Hematopoietic multipotent progenitor cell treated with erythropoietin and hydrocortisone succinate and interleukin-3 and kit ligand, for 6 days (in vitro differentiated cells): ENCODE data around the gene RGS19.
"Not testable (repeated sequence)": the region's sequence is repeated elsewhere in the genome, so short reads cannot be mapped to it uniquely, and the experiment has no call there.

Experiments
- DNase-seq: peaks from one replicate; pipeline ENCODE4 v3.0.0-alpha.2; 2015

RGS19 gene

DNA sequence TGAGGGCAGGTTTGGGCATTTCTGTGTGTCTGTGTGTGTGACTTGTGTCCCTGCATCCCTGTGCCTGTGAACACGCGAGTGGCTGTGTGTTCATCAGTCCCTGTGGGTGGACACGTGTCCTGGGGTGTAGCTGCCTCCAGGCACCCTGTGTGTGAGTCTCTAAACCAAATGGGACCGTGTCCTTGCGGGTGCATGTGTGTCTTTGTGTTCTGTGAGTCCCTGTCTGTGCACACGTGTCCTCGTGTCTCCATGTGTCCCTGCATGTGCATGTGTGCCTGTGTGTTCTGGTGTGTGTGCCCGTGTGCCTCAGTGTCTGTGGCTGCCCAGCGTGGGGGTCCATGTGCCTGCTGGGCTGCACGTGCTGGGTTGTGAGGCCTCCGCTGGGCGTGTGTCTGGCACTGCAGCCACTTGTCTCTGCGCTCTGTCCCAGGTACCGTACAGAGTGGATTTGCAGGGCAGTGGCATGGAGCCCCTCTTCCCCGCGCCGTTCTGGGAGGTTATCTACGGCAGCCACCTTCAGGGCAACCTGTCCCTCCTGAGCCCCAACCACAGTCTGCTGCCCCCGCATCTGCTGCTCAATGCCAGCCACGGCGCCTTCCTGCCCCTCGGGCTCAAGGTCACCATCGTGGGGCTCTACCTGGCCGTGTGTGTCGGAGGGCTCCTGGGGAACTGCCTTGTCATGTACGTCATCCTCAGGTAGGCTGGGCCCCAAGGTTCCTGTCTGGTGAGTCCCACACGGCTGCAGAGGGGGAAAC, 13.1 kb upstream of the RGS19 start:
- DNase-seq, result no peak

DNA sequence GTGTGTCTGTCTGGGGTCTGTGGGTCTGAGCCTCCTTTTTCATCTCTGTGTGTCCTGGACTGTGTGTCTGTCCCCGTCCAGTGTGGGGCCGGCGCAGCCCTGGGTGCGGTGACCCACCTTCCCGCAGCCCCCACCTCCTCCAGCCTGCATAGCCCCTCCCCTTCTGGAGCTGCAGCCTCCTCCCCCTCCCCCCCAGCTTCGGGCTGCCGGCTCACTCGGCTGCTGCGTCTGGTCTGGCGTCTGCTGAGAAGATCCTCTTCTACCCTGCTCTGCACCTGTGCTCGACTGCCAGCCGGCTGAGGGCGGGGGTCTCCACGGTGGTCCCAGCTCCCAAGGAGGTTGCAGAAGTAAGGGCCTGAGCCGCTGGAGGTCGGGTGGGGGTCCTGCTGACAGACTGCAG, 12.5 kb upstream of the RGS19 start:
- DNase-seq, result no peak

DNA sequence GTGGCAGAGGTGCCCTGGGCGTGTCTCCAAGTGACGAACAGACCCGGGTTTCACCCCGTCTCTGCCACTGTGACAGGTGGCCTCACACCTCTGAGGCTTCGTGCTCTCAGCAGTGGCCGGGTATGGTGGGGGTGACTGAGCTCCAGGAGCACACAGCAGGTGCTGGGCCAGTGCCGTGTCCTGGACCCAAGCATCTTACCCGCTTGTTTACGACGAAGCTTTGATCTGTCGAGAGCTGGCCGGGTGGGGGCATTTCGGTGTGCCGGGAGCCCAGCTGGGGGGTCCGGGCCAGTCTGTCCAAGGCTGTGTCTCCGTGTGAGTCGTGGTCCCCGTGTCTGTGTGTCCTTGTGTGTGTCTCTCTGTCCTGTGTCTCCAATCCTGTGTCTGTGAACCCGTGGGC, 12.0 kb upstream of the RGS19 start:
- DNase-seq, result no peak

DNA sequence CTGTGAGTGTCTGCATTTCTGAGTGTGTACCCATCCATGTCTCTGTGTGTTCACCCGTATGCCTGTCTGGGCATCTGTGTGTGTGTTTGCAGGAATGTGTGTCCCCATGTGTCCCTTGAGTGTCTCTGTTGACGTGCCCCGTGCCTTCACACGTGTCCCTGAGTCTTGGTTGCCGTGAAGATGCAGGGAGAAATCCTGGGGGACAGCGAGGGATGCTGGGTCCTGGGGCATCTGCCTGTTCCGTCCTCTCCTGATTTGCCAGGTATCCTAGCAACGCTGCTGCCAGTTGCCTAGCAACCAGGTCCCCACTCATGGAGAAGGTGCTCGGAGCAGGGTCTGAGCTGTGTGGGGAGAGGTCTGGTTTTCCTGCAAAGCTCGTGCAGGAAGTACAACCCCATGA, 10.8 kb upstream of the RGS19 start:
- no peak for DNase-seq

DNA sequence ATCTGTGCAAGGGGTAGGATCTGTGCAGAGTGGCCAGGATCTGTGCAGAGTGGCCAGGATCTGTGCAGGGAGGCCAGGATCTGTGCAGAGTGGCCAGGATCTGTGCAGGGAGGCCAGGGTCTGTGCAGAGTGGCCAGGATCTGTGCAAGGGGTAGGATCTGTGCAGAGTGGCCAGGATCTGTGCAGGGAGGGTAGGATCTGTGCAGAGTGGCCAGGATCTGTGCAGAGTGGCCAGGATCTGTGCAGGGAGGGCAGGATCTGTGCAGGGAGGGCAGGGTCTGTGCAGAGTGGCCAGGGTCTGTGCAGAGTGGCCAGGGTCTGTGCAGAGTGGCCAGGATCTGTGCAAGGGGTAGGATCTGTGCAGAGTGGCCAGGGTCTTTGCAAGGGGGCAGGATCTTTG, 9.3 kb upstream of the RGS19 start:
- not testable (repeated sequence) for DNase-seq

DNA sequence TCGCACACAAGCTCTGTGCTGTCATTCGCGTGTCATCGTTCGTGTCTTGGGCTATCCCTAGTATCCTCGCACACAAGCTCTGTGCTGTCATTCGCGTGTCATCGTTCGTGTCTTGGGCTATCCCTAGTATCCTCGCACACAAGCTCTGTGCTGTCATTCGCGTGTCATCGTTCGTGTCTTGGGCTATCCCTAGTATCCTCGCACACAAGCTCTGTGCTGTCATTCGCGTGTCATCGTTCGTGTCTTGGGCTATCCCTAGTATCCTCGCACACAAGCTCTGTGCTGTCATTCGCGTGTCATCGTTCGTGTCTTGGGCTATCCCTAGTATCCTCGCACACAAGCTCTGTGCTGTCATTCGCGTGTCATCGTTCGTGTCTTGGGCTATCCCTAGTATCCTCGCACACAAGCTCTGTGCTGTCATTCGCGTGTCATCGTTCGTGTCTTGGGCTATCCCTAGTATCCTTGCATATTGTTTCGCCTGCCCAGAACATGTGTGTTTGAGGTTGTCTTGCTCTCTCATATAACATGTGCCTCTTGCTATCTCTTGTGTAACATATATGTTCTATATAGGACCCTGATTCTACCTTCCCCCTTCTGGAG, 8.0 kb upstream of the RGS19 start:
- not testable (repeated sequence) for DNase-seq

DNA sequence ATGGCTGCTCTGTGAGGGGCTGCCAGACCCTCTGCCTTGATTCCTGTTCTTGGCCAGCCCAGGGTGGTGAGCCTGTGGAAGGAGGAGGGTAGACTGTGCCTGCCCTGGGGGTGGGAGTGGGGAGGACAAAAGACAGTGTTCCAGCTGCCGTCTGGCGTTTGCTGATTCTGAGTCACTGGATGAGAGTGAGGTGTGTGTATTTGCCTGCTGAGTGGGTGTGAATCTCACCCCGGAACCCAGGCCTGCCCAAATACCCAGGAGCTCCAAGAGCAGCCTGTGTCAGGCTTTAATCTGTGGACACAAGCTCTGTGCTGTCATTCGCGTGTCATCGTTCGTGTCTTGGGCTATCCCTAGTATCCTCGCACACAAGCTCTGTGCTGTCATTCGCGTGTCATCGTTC, 7.5 kb upstream of the RGS19 start:
- DNase-seq, result no peak

DNA sequence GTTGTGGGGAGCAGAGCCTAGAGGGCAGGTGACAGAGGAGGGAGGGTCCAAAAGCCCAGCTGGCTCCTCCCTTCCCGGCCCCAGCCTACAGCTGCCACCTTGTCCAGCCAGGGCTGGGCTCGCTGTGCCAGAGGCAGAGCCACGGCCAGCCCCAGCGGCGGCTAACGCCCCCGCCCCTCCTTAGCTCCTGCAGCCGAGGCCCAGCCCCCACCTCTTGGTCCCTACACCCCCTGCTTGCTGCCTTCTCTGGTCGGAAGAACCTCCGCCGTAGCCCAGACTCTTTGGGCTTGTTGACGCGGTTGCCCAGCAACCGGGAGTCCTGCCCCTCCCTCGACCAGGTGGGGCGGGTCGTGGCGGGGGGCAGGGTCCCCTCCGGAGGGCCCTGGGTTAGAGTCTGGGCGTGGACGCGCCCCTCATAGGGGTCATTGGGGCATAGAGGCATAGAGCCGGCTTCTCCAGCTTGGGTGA, 5.4 kb upstream of the RGS19 start:
- no peak for DNase-seq

DNA sequence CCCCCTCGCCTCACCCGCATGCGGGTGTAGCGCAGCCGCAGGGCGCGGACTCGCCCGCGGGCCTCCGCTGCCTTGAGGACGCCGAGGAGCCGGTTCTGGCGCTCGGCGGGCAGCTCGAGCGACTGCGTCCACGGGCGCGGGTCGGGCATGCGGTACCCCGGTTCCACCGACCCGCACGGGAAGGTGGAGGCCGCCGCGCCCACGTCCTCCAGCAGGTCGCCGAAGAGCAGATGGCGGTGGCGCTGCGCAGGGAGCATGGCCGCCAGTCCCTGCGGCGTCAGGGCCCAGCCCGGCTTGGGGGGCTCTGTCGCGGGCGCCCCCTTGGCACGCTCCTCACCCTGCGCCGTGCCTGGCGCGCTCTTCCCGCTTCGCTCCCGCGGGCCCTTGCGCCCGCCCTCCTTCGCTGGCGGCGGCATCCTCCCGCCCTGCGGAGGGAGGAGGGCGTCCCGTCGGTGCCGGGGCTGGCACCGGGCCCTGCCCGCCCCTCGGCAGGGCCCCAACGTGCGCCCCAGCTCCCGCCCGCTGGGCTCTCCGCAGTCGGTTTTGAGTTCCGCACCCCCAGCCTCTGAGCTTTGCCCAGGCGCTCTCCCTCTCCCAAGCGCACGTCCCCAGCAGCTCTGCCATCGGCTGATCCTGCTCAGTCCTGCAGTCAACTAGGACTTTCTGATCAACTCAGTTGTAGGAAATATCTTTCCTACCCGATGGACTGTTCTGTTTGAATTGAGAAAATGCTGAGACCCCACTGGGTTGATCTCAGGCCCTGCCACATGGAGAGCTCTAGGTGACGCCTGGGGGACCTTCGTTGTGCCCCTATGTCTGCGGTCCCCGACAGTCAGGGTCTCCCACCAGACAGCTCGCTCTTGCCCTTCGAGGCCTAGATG, 4.7 kb upstream of the RGS19 start, which contains the start of gene LKAAEAR1:
TSS of gene LKAAEAR1 (minus strand) at position 595 of the 881 bp plus-strand sequence. CDS start at position 416, 179 bp downstream.
- DNase-seq, result no peak

DNA sequence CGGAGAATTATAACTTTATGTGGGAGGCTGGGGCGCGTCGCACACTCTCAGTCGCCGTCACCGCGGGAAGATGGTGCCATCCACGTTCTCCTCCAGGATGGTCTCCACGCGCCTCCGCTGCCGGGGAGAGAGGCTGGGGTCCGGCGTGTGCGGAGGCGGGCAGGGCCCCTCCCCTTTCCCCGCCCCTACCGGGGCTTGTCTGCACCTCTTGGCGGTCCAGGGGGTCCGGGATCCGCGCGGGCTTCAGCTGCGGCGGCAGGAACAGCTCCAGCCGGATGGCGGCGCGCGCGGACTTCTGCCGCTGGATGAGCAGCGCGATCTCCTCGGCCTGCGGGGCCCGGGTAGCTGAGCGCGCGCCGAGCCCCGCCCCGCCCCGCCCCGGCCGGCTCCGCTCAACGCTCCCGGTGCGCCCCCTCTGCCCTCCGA, 4.1 kb upstream of the RGS19 start:
- DNase-seq, result peak; percentile 77

DNA sequence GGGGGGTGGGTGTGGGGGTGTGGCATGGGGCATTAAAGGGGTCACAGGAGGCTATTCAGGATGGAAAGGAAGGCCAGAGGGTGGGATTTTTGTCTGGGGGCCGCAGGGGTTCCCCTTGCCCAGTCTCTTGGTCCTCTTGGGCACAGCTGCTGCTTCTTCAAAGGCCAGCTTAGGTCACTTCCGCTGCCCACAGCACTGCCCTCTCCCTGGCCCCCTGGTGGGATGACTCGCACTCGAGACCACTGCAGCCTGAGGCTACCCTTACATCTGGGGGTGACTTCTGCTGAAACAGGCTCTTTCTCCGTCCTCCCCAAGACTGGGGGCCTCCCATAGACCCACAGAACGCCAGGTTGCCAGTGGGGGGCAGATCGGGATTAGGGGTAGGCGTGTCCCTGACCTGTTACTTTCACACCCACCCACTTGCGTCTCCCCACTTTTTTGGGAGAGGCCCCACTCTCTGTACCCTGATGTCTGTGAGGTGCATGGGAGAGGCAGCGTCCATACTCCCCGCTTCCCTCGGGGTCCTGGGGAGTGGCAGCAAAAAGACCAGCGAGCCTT, 3.6 kb upstream of the RGS19 start:
- no peak for DNase-seq

DNA sequence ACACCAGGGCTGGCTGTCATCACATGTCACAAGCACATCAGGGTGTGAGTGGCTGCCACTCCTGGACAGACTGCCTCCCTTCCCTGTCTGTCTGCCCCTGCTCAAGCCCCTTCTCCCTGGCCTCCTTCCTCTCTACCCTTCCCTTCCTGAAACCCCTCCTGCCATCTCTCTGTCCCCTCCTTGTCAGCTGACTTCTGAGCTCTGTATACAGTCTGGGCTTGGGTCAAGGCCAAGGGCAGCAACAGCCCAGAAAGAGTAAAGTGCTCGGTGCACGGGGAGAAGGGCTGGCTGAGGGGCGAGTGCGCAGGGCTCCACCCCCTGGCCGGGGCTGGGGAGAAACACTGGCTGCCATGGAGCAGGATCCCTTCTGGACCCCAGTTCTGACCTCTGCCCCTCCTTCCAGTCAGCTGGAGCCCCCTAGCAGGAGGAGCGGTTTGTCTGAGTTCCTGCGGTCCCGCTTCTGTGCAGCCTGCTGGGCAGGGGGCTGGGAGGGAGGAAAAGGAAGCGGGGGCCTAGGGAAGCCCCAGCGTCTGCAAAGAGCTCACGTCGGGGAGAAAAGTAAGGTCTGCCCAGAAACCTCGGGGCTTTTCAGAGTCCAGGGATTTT, 2.9 kb upstream of the RGS19 start:
- DNase-seq, result no peak

DNA sequence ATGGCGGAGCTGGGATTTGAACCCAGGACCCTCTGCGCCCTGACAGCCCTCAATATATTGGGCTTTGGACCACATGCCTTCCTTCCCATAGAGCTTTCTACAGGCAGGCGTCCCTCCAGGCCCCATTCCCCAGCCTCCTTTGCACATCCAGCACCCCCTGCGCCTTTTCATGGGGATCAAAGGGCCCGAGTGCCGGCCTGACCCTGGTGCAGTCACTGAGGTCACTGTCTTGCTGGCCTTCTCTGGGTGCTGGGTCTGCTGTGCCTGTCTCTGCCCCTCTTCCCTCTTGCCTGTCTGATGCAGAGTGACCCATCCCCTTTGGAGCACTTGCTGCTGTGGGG, 2.3 kb upstream of the RGS19 start:
- no peak for DNase-seq

DNA sequence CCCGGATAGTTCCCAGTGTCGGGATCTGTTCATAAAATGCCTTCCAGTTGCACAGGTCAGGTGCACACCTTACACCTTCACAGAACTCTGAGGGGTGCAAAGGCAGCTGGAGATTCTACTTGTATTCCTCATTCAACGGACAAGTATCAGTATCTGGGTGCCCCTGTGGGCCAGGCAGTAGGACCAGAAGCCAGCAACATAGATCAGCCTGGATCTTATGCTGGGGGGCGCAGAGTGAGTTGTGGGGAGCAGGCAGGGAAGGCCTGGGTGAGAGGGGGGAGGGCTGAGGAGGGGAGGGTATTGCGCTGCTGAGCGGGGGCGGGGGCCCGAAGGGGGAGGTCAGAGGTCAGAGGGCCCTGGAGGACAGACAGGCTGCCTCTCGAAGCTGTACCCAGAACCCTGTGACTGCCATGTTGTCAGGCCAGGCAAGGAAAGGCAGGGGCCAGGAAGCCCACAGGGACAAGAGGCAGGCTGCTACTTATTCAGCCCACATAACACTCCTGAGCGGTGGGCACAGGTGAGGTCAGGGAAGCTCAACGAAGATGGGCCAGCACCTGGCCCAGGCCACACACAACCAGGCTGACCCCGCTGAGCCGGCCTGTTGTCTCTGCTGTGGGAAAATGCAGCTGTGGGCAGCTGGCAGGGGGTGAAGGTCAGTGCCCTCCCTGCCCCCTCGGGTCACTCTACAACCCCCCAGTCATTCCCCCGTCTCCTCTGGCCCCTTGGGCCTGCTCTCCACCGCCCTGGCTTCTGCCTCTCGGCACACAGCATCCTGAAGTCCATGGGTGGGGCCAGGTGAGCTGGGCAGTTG, 1.7 kb upstream of the RGS19 start:
- DNase-seq, result no peak

DNA sequence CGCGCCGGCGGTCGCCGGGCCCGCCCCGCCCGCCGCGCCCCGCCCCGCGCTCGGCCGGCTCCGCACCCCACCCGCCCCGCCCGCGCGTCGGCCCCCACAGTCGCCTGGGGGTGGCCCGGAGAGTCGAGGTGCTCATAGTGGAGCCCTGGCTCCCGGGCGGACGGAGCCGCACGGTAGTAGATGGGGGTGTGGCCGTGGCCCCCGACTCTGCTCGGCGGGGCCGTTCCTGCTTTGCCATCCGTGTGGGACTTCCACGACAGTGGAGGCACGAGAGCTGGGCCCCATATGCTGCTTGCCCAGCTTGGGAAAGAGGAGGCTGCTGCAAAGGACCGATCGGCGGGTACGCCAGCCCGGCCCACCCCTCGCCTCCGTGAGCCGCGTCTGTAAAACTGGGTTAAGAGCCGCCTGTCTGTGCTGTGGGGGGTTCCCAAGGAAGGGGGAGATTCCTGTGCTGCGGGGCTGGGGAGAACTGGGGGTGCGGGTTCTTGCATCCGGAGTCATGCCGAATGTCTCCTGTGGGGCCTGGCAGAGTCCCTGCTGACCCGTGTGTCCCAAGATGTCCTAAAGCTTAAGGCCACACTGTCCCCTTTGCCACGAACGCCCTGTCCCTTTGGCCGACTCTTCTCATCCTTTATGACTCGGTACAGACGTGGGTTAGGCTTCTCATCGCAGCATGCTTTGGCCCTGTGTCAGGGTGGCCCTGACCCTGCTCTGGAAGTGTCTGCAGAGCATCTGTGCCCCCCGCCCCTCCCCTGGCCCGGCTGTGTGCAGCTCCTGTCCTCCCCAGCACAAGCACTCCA, 895 bp upstream of the RGS19 start, which contains the start of gene OPRL1:
TSS of gene OPRL1 (plus strand) at position 70 of the 800 bp plus-strand sequence. CDS start 12,639 bp downstream, outside the sequence.
- DNase-seq, result no peak

DNA sequence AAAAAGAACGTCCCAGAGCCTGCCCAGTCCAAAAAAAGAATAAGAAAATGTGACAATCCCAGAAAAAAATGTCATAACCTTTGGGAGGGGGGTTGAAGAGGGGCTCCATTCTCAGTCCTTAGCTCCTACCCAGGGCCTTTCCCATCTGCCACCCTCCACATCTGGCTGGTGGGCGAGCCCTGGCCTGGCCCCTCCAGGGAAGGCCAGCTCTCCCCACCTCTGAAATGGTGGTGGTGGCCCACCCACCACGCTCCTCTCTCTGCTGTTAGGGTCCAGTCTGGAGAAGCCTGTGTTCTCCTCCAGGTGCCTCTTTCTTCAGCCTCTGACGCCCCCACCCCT, 415 bp downstream of the RGS19 start:
- DNase-seq, result no peak

DNA sequence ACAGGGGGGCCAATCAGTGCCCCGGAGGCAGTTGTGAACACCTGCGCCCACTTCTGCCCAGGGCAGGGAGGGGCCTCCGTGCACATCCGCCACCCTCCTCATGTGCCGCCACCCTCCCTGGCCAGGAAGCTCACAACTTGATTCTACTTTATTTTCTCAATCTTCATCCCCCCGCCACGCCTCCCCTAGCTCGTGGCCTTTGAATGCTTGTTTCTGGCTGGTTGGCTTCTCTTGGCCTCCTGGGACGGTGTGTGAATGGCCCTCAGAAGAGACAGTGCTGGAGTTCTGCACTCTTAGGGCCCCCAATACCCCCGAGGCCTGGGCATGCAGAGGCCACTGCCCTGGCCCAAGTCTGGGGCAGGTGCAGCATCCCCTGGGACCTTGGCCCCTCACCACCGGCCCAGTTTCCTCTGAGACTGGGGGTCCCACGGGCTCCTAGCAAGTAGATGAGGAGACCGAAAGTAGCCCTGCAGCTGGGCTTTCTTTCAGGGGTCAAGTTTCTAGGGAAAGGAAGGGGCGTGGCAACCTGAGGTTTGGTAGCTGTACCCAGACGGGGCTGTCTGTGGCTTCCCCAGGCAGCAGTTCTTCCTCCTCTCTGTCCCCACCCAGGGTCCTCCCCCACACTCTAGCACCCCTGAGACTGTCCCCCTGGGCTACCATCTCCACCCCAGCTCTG, 1.3 kb downstream of the RGS19 start:
- DNase-seq, result peak; percentile 79

DNA sequence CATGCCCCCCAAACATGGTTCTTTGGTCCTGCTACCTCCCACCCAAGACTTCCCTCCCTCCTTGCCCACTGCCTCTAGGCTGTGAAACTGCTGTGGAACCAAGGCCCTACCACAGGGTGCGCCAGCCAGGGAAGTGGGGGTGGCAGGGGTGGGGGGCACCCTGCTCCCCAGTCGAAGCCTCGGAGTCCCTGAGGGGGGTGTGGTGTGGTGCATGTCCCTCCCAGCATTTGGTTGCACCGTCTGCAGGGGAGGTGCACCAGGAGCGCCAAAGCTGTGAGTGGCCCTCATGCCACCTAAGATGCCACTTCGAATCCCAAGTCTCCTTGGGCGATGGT, 1.8 kb downstream of the RGS19 start:
- no peak for DNase-seq

DNA sequence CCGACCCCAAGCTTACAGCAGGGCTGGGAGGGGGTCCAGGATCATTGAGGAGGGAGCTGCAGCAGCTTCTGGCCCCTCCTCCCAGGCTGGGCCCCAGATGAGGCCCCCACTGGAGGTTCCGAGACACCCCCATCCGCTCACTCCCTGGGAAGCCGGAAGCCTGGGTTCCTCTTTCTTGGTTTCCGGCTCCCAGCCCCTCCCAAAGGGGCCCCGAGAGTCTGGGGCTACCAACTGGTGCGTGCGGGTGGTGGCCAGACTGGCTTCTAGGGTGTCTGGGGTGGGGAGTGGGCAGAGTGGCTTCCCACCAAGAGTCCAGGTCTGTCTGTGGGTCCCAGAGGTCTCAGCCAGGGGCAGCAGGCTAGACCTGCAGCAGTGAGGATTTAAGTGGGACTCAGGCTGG, 2.2 kb downstream of the RGS19 start:
- peak; percentile 76 for DNase-seq
